HG02852 (cell line): Measurements from ENCODE around the gene DRD3.

Source experiments
- ATAC-seq: cut with Tn5 transposase; IDR thresholded peaks from one replicate; pipeline ENCODE4 v1.9.1; 2021; ENCODE audit warnings: mild to moderate bottlenecking, moderate library complexity; ENCODE audit not compliant: unreplicated experiment

DRD3 gene

GRCh38 chr3:114178770-114179368 lies at the start of gene DRD3:
TSS of gene DRD3 (minus strand) at chr3:114179052. CDS start at chr3:114171992, 7,060 bp downstream.
- no peak for ATAC-seq

GRCh38 chr3:114227076-114227475 lies 48.2 kb upstream of the DRD3 start:
- ATAC-seq: no peak

GRCh38 chr3:114226313-114226712 lies 47.5 kb upstream of the DRD3 start:
- no peak for ATAC-seq

- peak; percentile 78 for ATAC-seq
These were observed 44.3 kb upstream of the DRD3 start for GRCh38 chr3:114223143-114223542.

- ATAC-seq: no peak
These were observed 43.0 kb upstream of the DRD3 start for GRCh38 chr3:114221881-114222264.

GRCh38 chr3:114221165-114221880 lies 42.5 kb upstream of the DRD3 start:
- ATAC-seq: no peak

GRCh38 chr3:114219741-114220140 lies 40.9 kb upstream of the DRD3 start:
- ATAC-seq: no peak

GRCh38 chr3:114218578-114219185 lies 39.8 kb upstream of the DRD3 start:
- no peak for ATAC-seq

GRCh38 chr3:114218006-114218405 lies 39.2 kb upstream of the DRD3 start:
- no peak for ATAC-seq

- no peak for ATAC-seq
These were observed 38.4 kb upstream of the DRD3 start for GRCh38 chr3:114217266-114217665.

- no peak for ATAC-seq
These were observed 37.5 kb upstream of the DRD3 start for GRCh38 chr3:114216186-114216970.

GRCh38 chr3:114214542-114215341 lies 35.9 kb upstream of the DRD3 start:
- no peak for ATAC-seq

- ATAC-seq: peak; percentile 90
These were observed 35.0 kb upstream of the DRD3 start for GRCh38 chr3:114213627-114214541.

- ATAC-seq: peak; percentile 11
These were observed 34.4 kb upstream of the DRD3 start for GRCh38 chr3:114213292-114213626.

- ATAC-seq: no peak
These were observed 33.8 kb upstream of the DRD3 start for GRCh38 chr3:114212646-114213045.

GRCh38 chr3:114207768-114208167 lies 28.9 kb upstream of the DRD3 start:
- ATAC-seq: peak; percentile 84

- ATAC-seq: no peak
These were observed 27.5 kb upstream of the DRD3 start for GRCh38 chr3:114206342-114206741.

GRCh38 chr3:114205541-114205940 lies 26.7 kb upstream of the DRD3 start:
- no peak for ATAC-seq

GRCh38 chr3:114194750-114195149 lies 15.9 kb upstream of the DRD3 start:
- no peak for ATAC-seq

GRCh38 chr3:114192136-114192535 lies 13.3 kb upstream of the DRD3 start:
- ATAC-seq: no peak
